GM12878 (cell line): ENCODE results near the gene BACE2. TPM values are rescaled to one million over a fixed set of nuclear protein-coding genes. Genes with fewer than 3 reads are reported as not detected.

ENCODE experiments used
- ATAC-seq: fragments of 200-7000 bp; cut with Tn5 transposase; 3 replicates; pipeline ENCODE4 v1.9.1; 2020; ENCODE audit warnings: mild to moderate bottlenecking, moderate library complexity
- BruUV-seq: library from RNA; stranded (reverse); fragments of 400-500 nt; replicated peaks from 2 replicates; lab custom pipeline; 2021; lab: Mats Ljungman, UMichigan
- CTCF ChIA-PET: fragments of 300-600 bp; sonication (Branson Sonifier 250); formaldehyde crosslinking; extraction: SDS; loops from one replicate; lab custom pipeline; 2021; ENCODE audit warnings: inconsistent platforms; lab: Yijun Ruan, JAX
- POLR2A ChIA-PET: fragments of 350-600 bp; formaldehyde crosslinking; extraction: SDS; loops from one replicate; lab custom pipeline; 2021; ENCODE audit warnings: inconsistent platforms; lab: Charles Lee
- RAD21 ChIA-PET: fragments of 300-600 bp; sonication (Branson Sonifier 250); formaldehyde crosslinking; loops from one replicate; lab custom pipeline; 2023; ENCODE audit warnings: antibody characterized with exemption; ENCODE audit not compliant: unreplicated experiment; lab: Charles Lee
- SMC1A ChIA-PET: fragments of 300-600 bp; sonication (Branson Sonifier 250); formaldehyde crosslinking; loops from one replicate; lab custom pipeline; 2023; ENCODE audit not compliant: unreplicated experiment, uncharacterized antibody; lab: Charles Lee
- DNase-seq: peaks from one replicate; pipeline ENCODE4 v3.0.0-alpha.2; 2011; ENCODE audit warnings: low read depth, low spot score
- FAIRE-seq: peaks from 3 replicates; lab custom pipeline; 2011; peaks lifted over from hg19 to GRCh38; lab: Jason Lieb, UNC
- H2AFZ ChIP-seq: 2 replicates; pipeline ENCODE4 v1.6.0; 2011; ENCODE audit warnings: low read depth, low read length, control low read depth; ENCODE audit not compliant: control insufficient read depth
- H3K27ac ChIP-seq: 2 replicates; pipeline ENCODE4 v1.5.1; 2011; ENCODE audit warnings: control low read depth; ENCODE audit not compliant: control insufficient read depth, insufficient read depth
- H3K27me3 ChIP-seq, 2 experiments: replicated peaks in 1 of 2; 2 replicates each; pipeline versions ENCODE4 v1.6.0 to v1.6.1; 2011; ENCODE audit warnings: low read length in 1 of 2; ENCODE audit not compliant: control insufficient read depth in 2 of 2, insufficient read depth in 2 of 2
- H3K36me3 ChIP-seq, 2 experiments: 2 replicates each; pipeline ENCODE4 v1.5.1; 2011; ENCODE audit warnings: low read length in 1 of 2; ENCODE audit not compliant: control insufficient read depth in 2 of 2, insufficient read depth in 2 of 2
- H3K4me1 ChIP-seq: 2 replicates; pipeline ENCODE4 v1.6.1; 2011; ENCODE audit warnings: mild to moderate bottlenecking, low read length, moderate library complexity, mixed read lengths; ENCODE audit not compliant: control insufficient read depth, insufficient read depth
- H3K4me2 ChIP-seq: 2 replicates; pipeline ENCODE4 v1.6.0; 2011; ENCODE audit warnings: control low read depth; ENCODE audit not compliant: control insufficient read depth, insufficient read depth
- H3K4me3 ChIP-seq: fragments of 200-600 bp; sonication (generic); 2 replicates; pipeline ENCODE4 v1.5.1; 2016
- H3K79me2 ChIP-seq: 2 replicates; pipeline ENCODE4 v1.6.0; 2011; ENCODE audit warnings: low read length; ENCODE audit not compliant: control insufficient read depth, insufficient read depth
- H3K9ac ChIP-seq: 2 replicates; pipeline ENCODE4 v1.8.0; 2011; ENCODE audit warnings: low read length, control low read depth, mixed read lengths; ENCODE audit not compliant: control insufficient read depth, insufficient read depth
- H3K9me3 ChIP-seq: replicated peaks from 3 replicates; pipeline ENCODE4 v1.5.1; 2011; ENCODE audit warnings: mild to moderate bottlenecking, low read length; ENCODE audit not compliant: control insufficient read depth, insufficient read depth
- H4K20me1 ChIP-seq: 2 replicates; pipeline ENCODE4 v1.6.0; 2011; ENCODE audit not compliant: control insufficient read depth, insufficient read depth
- CBFB ChIP-seq: IDR thresholded peaks from 2 replicates; pipeline ENCODE4 v1.6.1; 2016; ENCODE audit warnings: antibody characterized with exemption, low read depth
- E2F4 ChIP-seq: IDR thresholded peaks from 2 replicates; pipeline ENCODE4 v1.6.1; 2012; ENCODE audit warnings: low read depth, low read length, improper control_type of control experiment
- EED ChIP-seq: sonication (generic); IDR thresholded peaks from 2 replicates; pipeline ENCODE4 v1.6.1; 2016; ENCODE audit warnings: antibody characterized with exemption, low read depth
- KLF5 ChIP-seq: fragments of 450-650 bp; IDR thresholded peaks from 2 replicates; pipeline ENCODE4 v1.6.1; 2014; ENCODE audit warnings: mild to moderate bottlenecking; ENCODE audit not compliant: partially characterized antibody
- NBN ChIP-seq: fragments of 450-650 bp; IDR thresholded peaks from 2 replicates; pipeline ENCODE4 v1.6.1; 2016
- REST ChIP-seq: IDR thresholded peaks from 2 replicates; pipeline ENCODE4 v1.6.1; 2012; ENCODE audit warnings: mild to moderate bottlenecking, low read depth, low read length
- SREBF2 ChIP-seq: IDR thresholded peaks from 2 replicates; pipeline ENCODE4 v1.6.1; 2012; ENCODE audit warnings: mild to moderate bottlenecking, low read length
- ZNF217 ChIP-seq: fragments of 450-650 bp; IDR thresholded peaks from 2 replicates; pipeline ENCODE4 v1.6.1; 2017; ENCODE audit warnings: antibody characterized with exemption, mild to moderate bottlenecking
- WGBS: methylation state at CpG from one replicate; pipeline ENCODE4 v1.1.6; 2016; ENCODE audit warnings: low lambda C conversion rate; ENCODE audit not compliant: insufficient replicate concordance, insufficient coverage; ENCODE audit errors: missing lambda C conversion rate; 5-methylcytosine and 5-hydroxymethylcytosine counted together
- in situ Hi-C: fragments of 300-500 bp; cut with MboI; formaldehyde crosslinking; loops from 9 replicates; pipeline ENCODE4 v1.14.3; 2018; ENCODE audit warnings: mixed read lengths
- intact Hi-C: fragments of 100-400 bp; cut with micrococcal nuclease; formaldehyde crosslinking; loops from one replicate; pipeline ENCODE4 v1.14.2; 2022; ENCODE audit not compliant: unreplicated experiment
- polyA plus RNA-seq, 11 experiments: library from polyadenylated mRNA; depleted of rRNA in 4 of 11; unstranded in 6 of 11; stranded (reverse) in 5 of 11; fragments of >200 nt; fragmentation: Nextera tagmentation in 4 of 11; fragmentation: Illumina TruSeq in 1 of 11; extraction: Ambion mirVana in 4 of 11; extraction: Trizol in 1 of 11; gene quantifications; 1 replicate in 1 of 11; 2 replicates in 10 of 11; pipeline versions ENCODE4 v1.2.1 to v1.2.3, GENCODE V29; 2011 to 2016; ENCODE audit warnings: inconsistent platforms in 2 of 11, missing spikeins in 2 of 11, low read depth in 1 of 11
- total RNA-seq, 4 experiments: library from RNA; depleted of rRNA in 3 of 4; stranded (reverse); fragments of >200 nt in 3 of 4; fragmentation: Illumina TruSeq in 1 of 4; extraction: Trizol in 1 of 4; gene quantifications; 2 replicates each; pipeline versions ENCODE4 v1.2.1 to v1.2.3, GENCODE V29; 2013 to 2021
- TF ChIP-seq, protein P1 (sequence below): fragments of 450-650 bp; formaldehyde crosslinking; IDR thresholded peaks from 2 replicates; pipeline ENCODE4 v1.4.0; 2022; ENCODE audit warnings: mild to moderate bottlenecking, moderate library complexity

Gene BACE2
- total and polyA plus RNA-seq, 10 of the 15 experiments (the other 5 are each of a cell fraction or from before 2014, with no cell fraction given) = 0.04 to 0.69 (median 0.18) TPM; not detected in 5

GRCh38 chr21:41289431-41289830, 121.5 kb downstream of the BACE2 start:
- Histone ChIP-seq H3K9ac (no peak overlapping the region), H2AFZ (no peak overlapping the region), H4K20me1 (no peaks in the 10 kb centered on the region), H3K79me2 (no peaks in the 10 kb centered on the region), H3K27me3 (no peaks in the 10 kb centered on the region), H3K9me3 (no peaks in the 10 kb centered on the region; the same call in 2 of the 3 replicates), H3K36me3 (no peaks in the 10 kb centered on the region), H3K4me2 (no peak overlapping the region), H3K27ac (no peak overlapping the region), H3K4me1 (no peaks in the 10 kb centered on the region), H3K4me3 (no peak overlapping the region)
- FAIRE-seq (no peak), DNase-seq (no peak), ATAC-seq (no peak)
- BruUV-seq = no TSS peak
- ChIA-PET RAD21 (no interaction called here), CTCF (no interaction called here), SMC1A (no interaction called here), POLR2A (no interaction called here)
- WGBS = 51% methylated on average over 13 of the region's 13 CpGs
- intact Hi-C loops (no loop called here), in situ Hi-C loops (loop anchor here (5.0 kb wide), 1 partner anchor 168 kb away; no protein-coding TSS in a partner anchor)
- TF ChIP-seq SREBF2 (no peak), EED (no peak)
- TF ChIP-seq, all 136 proteins: peak for 0

- SMC1A ChIA-PET = no interaction called here
- FAIRE-seq = no peak
- TF ChIP-seq REST (no peak), CBFB (no peak), NBN (no peak), E2F4 (no peak), ZNF217 (no peak), KLF5 (no peak)
- TF ChIP-seq, protein P1, sequence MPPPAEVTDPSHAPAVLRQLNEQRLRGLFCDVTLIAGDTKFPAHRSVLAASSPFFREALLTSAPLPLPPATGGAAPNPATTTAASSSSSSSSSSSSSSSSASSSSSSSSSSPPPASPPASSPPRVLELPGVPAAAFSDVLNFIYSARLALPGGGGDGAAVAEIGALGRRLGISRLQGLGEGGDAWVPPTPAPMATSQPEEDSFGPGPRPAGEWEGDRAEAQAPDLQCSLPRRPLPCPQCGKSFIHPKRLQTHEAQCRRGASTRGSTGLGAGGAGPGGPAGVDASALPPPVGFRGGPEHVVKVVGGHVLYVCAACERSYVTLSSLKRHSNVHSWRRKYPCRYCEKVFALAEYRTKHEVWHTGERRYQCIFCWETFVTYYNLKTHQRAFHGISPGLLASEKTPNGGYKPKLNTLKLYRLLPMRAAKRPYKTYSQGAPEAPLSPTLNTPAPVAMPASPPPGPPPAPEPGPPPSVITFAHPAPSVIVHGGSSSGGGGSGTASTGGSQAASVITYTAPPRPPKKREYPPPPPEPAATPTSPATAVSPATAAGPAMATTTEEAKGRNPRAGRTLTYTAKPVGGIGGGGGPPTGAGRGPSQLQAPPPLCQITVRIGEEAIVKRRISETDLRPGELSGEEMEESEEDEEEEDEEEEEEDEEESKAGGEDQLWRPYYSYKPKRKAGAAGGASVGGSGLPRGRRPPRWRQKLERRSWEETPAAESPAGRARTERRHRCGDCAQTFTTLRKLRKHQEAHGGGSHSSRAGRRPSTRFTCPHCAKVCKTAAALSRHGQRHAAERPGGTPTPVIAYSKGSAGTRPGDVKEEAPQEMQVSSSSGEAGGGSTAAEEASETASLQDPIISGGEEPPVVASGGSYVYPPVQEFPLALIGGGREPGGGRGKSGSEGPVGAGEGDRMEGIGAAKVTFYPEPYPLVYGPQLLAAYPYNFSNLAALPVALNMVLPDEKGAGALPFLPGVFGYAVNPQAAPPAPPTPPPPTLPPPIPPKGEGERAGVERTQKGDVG = no peak
Measured at GRCh38 chr21:41290106-41290799, 122.3 kb downstream of the BACE2 start.

More at GRCh38 chr21:41290106-41290799, 122.3 kb downstream of the BACE2 start:
- H3K79me2 ChIP-seq = no peaks in the 10 kb centered on the region
- no peak overlapping the region for H3K4me3 ChIP-seq
- ChIA-PET CTCF (no interaction called here), RAD21 (no interaction called here), POLR2A (no interaction called here)
- no peaks in the 10 kb centered on the region for H4K20me1 ChIP-seq
- intact Hi-C loops = no loop called here
- H3K27ac ChIP-seq = no peak overlapping the region
- H3K9ac ChIP-seq = no peak overlapping the region
- in situ Hi-C loops = no loop called here
- DNase-seq (no peak), ATAC-seq (no peak)
- 55% methylated on average over 20 of the region's 24 CpGs for WGBS
- no peak overlapping the region for H2AFZ ChIP-seq
- no peaks in the 10 kb centered on the region for H3K4me1 ChIP-seq
- no peaks in the 10 kb centered on the region; the same call in 2 of the 3 replicates for H3K9me3 ChIP-seq
- no TSS peak for BruUV-seq
- H3K4me2 ChIP-seq = no peak overlapping the region
- no peaks in the 10 kb centered on the region for H3K27me3 ChIP-seq
- H3K36me3 ChIP-seq = no peaks in the 10 kb centered on the region
